NCI-H748 (cell line): Measurements from ENCODE around the gene DDX47.
"Not testable (repeated sequence)": the region's sequence is repeated elsewhere in the genome, so short reads cannot be mapped to it uniquely, and the experiment has no call there.

Experiments used
- DNase-seq: peaks from one replicate; lab custom pipeline; 2025; ENCODE audit not compliant: unreplicated experiment; lab: John Stamatoyannopoulos, UW

Gene DDX47

DNA sequence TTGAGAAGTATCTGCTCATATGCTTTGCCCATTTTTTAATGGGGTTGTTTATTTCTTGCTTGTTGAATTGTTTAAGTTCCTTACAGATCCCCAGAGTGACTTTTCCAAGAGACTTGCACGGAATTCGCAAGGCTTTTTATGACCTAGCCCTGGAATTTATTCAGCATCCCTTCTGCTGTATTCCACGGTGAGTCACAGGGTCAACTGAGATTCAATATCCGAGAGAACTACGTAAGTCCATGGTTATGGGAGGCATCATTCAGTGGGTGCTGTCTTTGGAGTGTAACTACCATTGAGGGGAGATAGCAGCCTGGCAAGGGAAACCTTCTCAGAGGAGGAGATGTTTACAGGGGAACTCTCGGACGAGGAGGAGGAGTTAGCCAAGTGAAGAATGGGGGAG is 57.3 kb downstream of the DDX47 start:
- DNase-seq = no peak

DNA sequence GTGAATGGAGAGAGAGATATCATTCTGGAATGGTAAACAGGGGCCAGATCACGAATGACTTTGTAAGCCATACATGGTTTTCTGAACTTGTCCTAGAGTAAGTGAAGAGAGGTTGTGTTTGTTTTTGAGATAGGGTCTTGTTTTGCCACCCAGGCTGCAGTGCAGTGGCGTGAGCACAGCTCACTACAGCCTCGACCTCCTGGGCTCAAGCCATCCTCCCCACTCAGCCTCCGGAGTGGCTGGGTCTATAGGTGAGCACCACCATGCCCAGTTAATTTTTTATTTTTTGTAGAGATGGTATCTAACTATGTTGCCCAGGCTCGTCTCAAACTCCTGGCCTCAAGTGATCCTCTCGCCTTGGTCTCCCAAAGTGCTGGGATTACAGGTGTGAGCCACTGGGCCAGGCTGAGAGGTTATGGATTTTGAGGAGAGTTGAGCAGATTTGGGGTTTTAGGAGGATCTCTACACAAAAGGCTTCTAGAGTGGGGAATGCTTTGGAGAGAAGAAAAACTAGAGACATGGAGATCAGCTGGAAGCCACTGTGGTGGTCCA is 58.5 kb downstream of the DDX47 start:
- DNase-seq = no peak

DNA sequence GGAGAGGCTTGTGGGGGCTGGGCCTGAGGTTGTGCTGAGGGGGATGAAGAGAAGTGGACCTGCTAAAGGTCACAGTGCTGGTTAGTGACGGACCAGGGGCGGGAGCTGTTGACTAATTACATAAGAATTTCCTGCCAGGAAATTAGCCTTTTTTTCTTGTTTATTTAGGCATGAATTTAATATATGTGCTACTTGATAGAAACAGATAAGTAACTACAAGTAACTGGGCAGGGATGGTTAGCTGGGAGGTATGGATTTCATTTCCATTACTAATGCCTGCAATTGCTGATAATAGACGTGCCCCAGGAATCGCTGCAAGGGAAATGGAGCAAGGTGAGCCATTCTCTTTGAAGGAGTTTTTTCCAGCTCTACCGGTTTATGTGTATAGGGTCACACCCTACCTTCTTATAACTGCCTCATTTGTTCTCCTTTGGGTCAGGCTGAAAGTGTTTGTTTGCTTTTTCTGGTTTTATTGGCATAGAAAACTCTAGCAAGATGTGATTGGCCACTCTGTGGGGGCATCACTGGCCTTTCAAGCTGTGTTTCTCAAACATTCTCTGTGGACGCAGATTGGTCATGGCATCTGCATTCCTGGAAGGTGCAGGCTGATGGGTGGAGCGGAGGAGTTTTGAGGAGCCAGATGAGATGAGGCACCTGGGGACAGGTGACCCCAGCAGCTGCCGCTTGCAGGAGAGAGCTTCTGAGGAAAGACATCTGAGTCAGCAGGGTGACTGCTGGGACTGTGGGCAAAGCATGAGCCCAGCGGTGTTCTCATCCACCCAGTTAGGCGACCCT is 59.2 kb downstream of the DDX47 start:
- DNase-seq = peak; percentile 87

DNA sequence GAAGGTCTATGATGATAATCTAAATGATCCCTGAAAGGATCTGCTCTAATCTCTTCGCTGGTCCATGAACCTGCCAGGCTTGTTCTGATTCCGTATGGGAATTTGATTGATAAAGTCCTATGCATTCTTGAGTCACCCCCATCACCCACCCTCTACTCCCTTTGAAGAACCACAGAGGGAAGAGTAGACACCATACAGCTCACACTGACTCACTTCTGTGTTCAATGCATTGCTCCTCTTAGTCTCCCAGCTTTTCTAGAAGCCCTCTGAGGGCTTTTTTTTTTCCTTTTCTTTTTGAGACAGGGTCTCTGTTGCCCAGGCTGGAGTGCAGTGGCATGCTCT is 59.8 kb downstream of the DDX47 start:
- no peak for DNase-seq

DNA sequence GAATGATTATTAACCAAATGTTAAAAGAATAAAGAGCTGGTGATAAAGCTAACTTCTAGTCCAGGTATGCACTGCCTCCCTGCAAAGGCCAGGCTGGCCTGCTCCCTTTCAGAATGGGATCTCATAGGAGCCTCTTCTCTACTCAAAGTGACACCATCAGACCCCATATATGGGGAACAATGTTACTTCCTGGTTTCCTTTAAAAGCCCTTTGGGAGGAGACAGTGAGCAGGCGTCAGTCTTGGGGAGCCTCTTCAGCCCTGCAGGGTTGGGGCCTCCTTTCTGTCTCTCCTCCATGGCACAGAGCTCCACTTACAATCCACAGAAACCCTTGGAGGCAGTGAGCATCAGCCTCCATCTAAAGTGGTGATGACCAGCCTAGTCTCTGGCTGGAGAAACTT is 60.9 kb downstream of the DDX47 start:
- DNase-seq = no peak

DNA sequence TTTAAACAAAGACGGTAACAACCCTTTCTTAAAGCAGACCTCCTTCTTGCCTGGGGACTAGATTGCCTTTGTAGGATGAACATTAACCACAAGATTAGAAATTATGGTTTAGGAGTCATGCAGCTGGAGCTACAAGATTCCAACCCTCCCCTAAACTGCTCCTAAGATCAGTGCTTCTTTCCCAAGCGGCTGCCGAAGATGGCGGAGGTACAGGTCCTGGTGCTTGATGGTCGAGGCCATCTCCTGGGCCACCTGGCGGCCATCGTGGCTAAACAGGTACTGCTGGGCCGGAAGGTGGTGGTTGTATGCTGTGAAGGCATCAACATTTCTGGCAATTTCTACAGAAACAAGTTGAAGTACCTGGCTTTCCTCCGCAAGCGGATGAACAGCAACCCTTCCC is 62.2 kb downstream of the DDX47 start:
- not testable (repeated sequence) for DNase-seq

DNA sequence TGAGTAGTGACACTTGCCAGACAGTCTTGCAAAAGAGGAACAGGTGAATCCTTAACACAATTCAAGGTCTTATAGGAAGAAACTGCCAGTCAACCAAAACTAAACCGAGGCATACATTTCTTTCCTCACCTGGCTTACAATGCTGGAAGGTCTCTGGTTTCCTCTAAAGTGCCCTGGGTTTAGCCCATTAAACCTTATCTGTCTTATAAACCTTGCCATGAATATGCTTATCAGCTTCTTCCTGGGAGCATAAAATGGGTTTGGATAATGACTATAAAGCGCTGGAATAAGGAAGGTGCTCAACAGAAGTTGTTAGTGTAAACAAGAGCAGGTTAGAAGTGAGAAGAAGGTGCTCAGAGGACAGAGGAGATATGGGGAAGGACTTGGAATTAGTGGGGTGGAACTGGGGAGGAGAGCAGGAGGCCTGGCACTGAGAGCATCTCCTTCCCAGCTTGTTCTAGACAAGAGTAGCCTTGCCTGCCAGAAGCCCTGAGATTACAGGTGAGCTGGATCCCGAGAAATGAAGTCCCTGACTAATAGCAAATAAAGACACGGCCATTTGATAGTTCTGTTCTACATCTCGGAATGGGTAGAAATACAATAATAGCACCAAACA is 64.1 kb downstream of the DDX47 start:
- DNase-seq = no peak

DNA sequence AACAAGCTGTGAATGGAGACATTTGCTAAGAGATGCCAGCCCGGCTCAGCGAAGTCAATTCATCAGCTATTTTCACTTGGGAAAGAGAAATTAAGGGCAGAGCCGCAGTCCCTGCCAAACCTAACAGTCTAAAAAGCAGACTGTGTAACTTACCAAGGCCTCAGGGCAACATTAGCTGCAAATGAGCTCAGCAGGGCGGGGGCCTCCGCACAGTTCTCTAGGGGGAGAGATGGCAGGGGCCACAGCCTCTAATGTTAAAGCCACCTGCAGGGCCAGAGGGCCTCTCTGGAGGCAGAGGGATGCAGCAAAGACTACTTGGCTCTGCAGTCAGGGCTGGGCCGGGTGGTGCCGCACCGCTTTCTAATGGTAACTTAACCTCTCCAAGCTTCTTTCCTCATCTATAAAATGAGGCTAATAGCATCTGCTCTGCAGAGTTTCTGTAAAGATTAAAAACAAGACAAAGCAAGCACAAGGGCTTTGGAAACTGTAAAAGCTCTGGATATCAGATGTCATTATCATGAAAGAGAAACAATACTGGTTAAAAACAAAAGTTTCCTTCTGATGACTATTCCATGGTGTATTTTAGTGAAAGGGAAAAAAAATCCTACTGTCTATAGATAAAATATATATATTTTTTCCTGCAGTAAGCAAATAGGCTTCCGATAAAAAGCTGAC is 64.8 kb downstream of the DDX47 start:
- no peak for DNase-seq
